Measurements from ENCODE around the gene SPSB1. TPM values are rescaled to one million over a fixed set of nuclear protein-coding genes. Genes with fewer than 3 reads are reported as not detected.

The SPSB1 gene
- total RNA-seq, 3 donors from 2014 or later (not counting 1 experiment from before 2014, with no cell fraction given), result 0.82 to 3.0 (median 1.5) TPM

DNA sequence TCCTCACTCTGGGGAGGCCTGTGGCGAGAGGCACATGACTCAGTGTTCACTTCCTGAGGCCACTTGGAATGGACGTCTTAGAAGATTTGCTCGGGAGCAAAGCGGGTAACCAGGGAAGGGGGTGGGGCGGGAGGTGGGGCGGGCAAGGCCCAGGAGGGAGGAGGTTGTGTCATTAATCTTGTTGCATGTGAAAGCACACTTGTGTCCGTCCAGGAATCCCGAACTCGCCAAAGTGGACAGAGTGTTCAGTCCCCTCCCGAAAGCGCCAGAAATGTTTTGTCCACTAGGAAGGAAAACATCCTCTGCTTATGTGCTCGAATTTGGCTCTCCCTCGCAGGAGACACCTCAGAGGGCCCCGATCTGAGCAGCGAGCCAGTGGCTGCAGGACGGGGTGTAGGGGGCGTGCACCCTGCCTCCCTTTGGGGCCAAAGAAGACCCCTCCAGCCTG, 84.2 kb downstream of the SPSB1 start:
- Histone ChIP-seq H3K27ac (ENCODE audit: low read length) (no peak overlapping the region), H3K27me3 (ENCODE audit: control insufficient read depth, insufficient read depth, low read length) (no peaks in the 10 kb centered on the region), H3K9me3 (ENCODE audit: control insufficient read depth, insufficient read depth, low read length) (no peaks in the 10 kb centered on the region), H3K4me1 (ENCODE audit: control insufficient read depth, insufficient read depth, low read length) (no peaks in the 10 kb centered on the region), H3K4me3 (ENCODE audit: low read length) (no peak overlapping the region), H3K36me3 (ENCODE audit: control insufficient read depth, insufficient read depth, low read length) (no peaks in the 10 kb centered on the region)
- Mint-ChIP-seq H3K36me3 (no peaks in the 10 kb centered on the region), H3K4me1 (no peaks in the 10 kb centered on the region), H3K27ac (no peak overlapping the region), H3K9me3 (no peaks in the 10 kb centered on the region), H3K27me3 (ENCODE audit: low read depth in 2 of 2) (no peaks in the 10 kb centered on the region), H3K4me3 (no peak overlapping the region)
- intact Hi-C loops (cut with micrococcal nuclease), result no loop called here
- no peak for TF ChIP-seq CTCF (IDR thresholded peaks at IDR 0.05)
- DNase-seq (no peak), ATAC-seq (no peak)
- WGBS (ENCODE audit: insufficient coverage), result 90% methylated on average over 17 of the region's 17 CpGs

- H3K9me3 ChIP-seq (ENCODE audit: control insufficient read depth, insufficient read depth, low read length), result no peaks in the 10 kb centered on the region
- intact Hi-C loops (cut with micrococcal nuclease), result no loop called here
- 97% methylated on average over 4 of the region's 4 CpGs for WGBS (ENCODE audit: insufficient coverage)
- no peak for DNase-seq
- ATAC-seq, result no peak
- no peaks in the 10 kb centered on the region for H3K4me1 ChIP-seq (ENCODE audit: control insufficient read depth, insufficient read depth, low read length)
- H3K36me3 Mint-ChIP-seq, result no peaks in the 10 kb centered on the region
- no peak overlapping the region for H3K27ac Mint-ChIP-seq
- H3K27ac ChIP-seq (ENCODE audit: low read length), result no peak overlapping the region
- no peak overlapping the region for H3K4me3 Mint-ChIP-seq
- peaks cover 0 to 3% of the 10 kb centered on the region in 2 donors for H3K27me3 Mint-ChIP-seq (ENCODE audit: low read depth in 2 of 2)
- no peaks in the 10 kb centered on the region for H3K27me3 ChIP-seq (ENCODE audit: control insufficient read depth, insufficient read depth, low read length)
- H3K9me3 Mint-ChIP-seq, result no peaks in the 10 kb centered on the region
- H3K4me1 Mint-ChIP-seq, result no peaks in the 10 kb centered on the region
- H3K4me3 ChIP-seq (ENCODE audit: low read length), result no peak overlapping the region
- TF ChIP-seq CTCF (IDR thresholded peaks at IDR 0.05), result no peak
- H3K36me3 ChIP-seq (ENCODE audit: control insufficient read depth, insufficient read depth, low read length), result no peaks in the 10 kb centered on the region
Observed at GRCh38 chr1:9378801-9379200, 86.1 kb downstream of the SPSB1 start.

DNA sequence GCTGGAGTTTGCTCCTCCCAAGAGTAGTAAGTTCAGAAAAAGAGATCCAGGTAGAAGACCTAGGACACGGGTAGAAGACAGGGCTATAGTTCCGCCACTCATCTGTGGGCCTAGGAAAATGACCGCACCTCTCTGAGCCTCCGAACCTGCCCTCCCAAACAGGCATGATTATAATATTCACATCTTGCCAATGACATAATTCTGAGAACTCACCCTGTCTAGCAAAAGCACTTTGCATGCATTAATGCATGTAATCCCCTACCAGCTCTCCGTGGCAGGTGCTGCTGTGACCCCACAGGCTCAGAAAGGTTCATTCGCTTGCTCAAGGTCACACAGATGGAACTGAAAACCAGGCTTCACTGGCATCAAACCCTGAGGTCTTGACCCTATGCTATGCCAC, 88.0 kb downstream of the SPSB1 start:
- H3K27ac ChIP-seq (ENCODE audit: low read length), result no peak overlapping the region
- no peaks in the 10 kb centered on the region for H3K36me3 Mint-ChIP-seq
- no peaks in the 10 kb centered on the region for H3K27me3 ChIP-seq (ENCODE audit: control insufficient read depth, insufficient read depth, low read length)
- H3K4me3 ChIP-seq (ENCODE audit: low read length), result no peak overlapping the region
- H3K4me1 ChIP-seq (ENCODE audit: control insufficient read depth, insufficient read depth, low read length), result no peaks in the 10 kb centered on the region
- no peak for TF ChIP-seq CTCF (IDR thresholded peaks at IDR 0.05)
- H3K27me3 Mint-ChIP-seq (ENCODE audit: low read depth in 2 of 2), result peaks cover 0 to 6% of the 10 kb centered on the region in 2 donors
- ATAC-seq (no peak), DNase-seq (no peak)
- H3K36me3 ChIP-seq (ENCODE audit: control insufficient read depth, insufficient read depth, low read length), result no peaks in the 10 kb centered on the region
- no peak overlapping the region for H3K27ac Mint-ChIP-seq
- intact Hi-C loops (cut with micrococcal nuclease), result no loop called here
- no peaks in the 10 kb centered on the region for H3K9me3 Mint-ChIP-seq
- no peak overlapping the region for H3K4me3 Mint-ChIP-seq
- WGBS (ENCODE audit: insufficient coverage), result 88% methylated on average over 6 of the region's 6 CpGs
- no peaks in the 10 kb centered on the region for H3K9me3 ChIP-seq (ENCODE audit: control insufficient read depth, insufficient read depth, low read length)
- H3K4me1 Mint-ChIP-seq, result no peaks in the 10 kb centered on the region

All from natural killer cell (primary cell).